Lower leg skin (tissue), 3 donors: ENCODE measurements around the gene GPR68.

Source experiments
- CTCF ChIP-seq, 3 donors: fragments of 450-650 bp; IDR thresholded peaks; one replicate each; pipeline ENCODE4 v1.5.1; 2016; ENCODE audit warnings: antibody characterized with exemption in 3 of 3, mild to moderate bottlenecking in 3 of 3, moderate library complexity in 2 of 3
- POLR2A ChIP-seq, 2 donors: fragments of 450-650 bp; IDR thresholded peaks; one replicate each; pipeline ENCODE4 v1.6.1; 2016 to 2017; ENCODE audit warnings: antibody characterized with exemption in 2 of 2, mild to moderate bottlenecking in 1 of 2, moderate library complexity in 1 of 2

- TF ChIP-seq CTCF (IDR thresholded peaks at IDR 0.05) = no peak
- no peak for TF ChIP-seq POLR2A (IDR thresholded peaks at IDR 0.05)
Measured at GRCh38 chr14:91278383-91278715, 33.8 kb upstream of the GPR68 start.
